Lower leg skin (tissue), 3 donors: ENCODE results near the gene PPP1CC.

Source experiments
- POLR2A ChIP-seq, 2 donors: fragments of 450-650 bp; IDR thresholded peaks; one replicate each; pipeline ENCODE4 v1.6.1; 2016 to 2017; ENCODE audit warnings: antibody characterized with exemption in 2 of 2, mild to moderate bottlenecking in 1 of 2, moderate library complexity in 1 of 2
- TF ChIP-seq, protein P1 (sequence below), 3 donors: fragments of 450-650 bp; IDR thresholded peaks; one replicate each; pipeline ENCODE4 v1.5.1; 2016; ENCODE audit warnings: antibody characterized with exemption in 3 of 3, mild to moderate bottlenecking in 3 of 3, moderate library complexity in 2 of 3

- TF ChIP-seq, protein P1, sequence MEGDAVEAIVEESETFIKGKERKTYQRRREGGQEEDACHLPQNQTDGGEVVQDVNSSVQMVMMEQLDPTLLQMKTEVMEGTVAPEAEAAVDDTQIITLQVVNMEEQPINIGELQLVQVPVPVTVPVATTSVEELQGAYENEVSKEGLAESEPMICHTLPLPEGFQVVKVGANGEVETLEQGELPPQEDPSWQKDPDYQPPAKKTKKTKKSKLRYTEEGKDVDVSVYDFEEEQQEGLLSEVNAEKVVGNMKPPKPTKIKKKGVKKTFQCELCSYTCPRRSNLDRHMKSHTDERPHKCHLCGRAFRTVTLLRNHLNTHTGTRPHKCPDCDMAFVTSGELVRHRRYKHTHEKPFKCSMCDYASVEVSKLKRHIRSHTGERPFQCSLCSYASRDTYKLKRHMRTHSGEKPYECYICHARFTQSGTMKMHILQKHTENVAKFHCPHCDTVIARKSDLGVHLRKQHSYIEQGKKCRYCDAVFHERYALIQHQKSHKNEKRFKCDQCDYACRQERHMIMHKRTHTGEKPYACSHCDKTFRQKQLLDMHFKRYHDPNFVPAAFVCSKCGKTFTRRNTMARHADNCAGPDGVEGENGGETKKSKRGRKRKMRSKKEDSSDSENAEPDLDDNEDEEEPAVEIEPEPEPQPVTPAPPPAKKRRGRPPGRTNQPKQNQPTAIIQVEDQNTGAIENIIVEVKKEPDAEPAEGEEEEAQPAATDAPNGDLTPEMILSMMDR (IDR thresholded peaks at IDR 0.05): no peak
- TF ChIP-seq POLR2A (IDR thresholded peaks at IDR 0.05): no peak
Measured at GRCh38 chr12:110728628-110729027, 14.1 kb downstream of the PPP1CC start.
